GM12865 (cell line): ENCODE measurements around the gene PLA2G4B.

Experiments
- DNase-seq: peaks from one replicate; pipeline ENCODE4 v3.0.0; 2010; ENCODE audit warnings: low read depth
- H3K4me3 ChIP-seq: 2 replicates; pipeline ENCODE4 v1.5.1; 2011; ENCODE audit warnings: mild to moderate bottlenecking, low read depth, low read length, control low read depth
- TF ChIP-seq, protein P1 (sequence below): IDR thresholded peaks from 2 replicates; pipeline ENCODE4 v1.5.1; 2011; ENCODE audit warnings: low read length, control low read depth, low read depth, inconsistent platforms; ENCODE audit not compliant: insufficient read depth; ENCODE audit errors: missing control alignments

Gene PLA2G4B

GRCh38 chr15:41801185-41801584 lies 37.5 kb upstream of the PLA2G4B start:
- TF ChIP-seq, protein P1, sequence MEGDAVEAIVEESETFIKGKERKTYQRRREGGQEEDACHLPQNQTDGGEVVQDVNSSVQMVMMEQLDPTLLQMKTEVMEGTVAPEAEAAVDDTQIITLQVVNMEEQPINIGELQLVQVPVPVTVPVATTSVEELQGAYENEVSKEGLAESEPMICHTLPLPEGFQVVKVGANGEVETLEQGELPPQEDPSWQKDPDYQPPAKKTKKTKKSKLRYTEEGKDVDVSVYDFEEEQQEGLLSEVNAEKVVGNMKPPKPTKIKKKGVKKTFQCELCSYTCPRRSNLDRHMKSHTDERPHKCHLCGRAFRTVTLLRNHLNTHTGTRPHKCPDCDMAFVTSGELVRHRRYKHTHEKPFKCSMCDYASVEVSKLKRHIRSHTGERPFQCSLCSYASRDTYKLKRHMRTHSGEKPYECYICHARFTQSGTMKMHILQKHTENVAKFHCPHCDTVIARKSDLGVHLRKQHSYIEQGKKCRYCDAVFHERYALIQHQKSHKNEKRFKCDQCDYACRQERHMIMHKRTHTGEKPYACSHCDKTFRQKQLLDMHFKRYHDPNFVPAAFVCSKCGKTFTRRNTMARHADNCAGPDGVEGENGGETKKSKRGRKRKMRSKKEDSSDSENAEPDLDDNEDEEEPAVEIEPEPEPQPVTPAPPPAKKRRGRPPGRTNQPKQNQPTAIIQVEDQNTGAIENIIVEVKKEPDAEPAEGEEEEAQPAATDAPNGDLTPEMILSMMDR, result no peak
- DNase-seq, result no peak
- H3K4me3 ChIP-seq, result no peak overlapping the region

- DNase-seq, result no peak
- TF ChIP-seq, protein P1, result no peak
- no peak overlapping the region for H3K4me3 ChIP-seq
Observed at GRCh38 chr15:41801850-41802455, 36.7 kb upstream of the PLA2G4B start.

GRCh38 chr15:41804361-41804760 lies 34.3 kb upstream of the PLA2G4B start:
- DNase-seq, result no peak
- no peak overlapping the region for H3K4me3 ChIP-seq
- TF ChIP-seq, protein P1, result no peak

- TF ChIP-seq, protein P1, result no peak
- H3K4me3 ChIP-seq, result no peak overlapping the region
- DNase-seq, result no peak
Observed at GRCh38 chr15:41804916-41805666, 33.6 kb upstream of the PLA2G4B start.

DNA sequence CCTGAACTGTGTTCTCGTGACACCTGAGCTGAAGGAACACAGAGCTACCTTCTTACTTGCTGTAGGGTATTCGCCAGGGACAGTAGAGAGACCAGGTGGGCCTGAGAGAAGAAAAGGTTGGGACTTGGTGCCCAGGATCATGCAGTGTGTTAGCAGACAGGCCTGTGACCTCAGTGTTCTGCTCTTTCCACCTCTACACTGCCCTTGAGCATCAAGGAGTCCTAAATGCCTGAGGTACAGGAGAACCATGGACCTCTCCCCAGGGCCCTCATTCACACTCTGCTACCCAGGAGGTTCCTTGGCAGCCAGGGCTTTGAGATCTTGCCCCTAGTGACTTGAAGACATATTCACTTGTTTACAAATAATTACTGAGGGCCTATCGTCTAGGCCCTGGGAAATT lies 32.9 kb upstream of the PLA2G4B start:
- DNase-seq, result no peak
- TF ChIP-seq, protein P1, result no peak
- no peak overlapping the region for H3K4me3 ChIP-seq

DNA sequence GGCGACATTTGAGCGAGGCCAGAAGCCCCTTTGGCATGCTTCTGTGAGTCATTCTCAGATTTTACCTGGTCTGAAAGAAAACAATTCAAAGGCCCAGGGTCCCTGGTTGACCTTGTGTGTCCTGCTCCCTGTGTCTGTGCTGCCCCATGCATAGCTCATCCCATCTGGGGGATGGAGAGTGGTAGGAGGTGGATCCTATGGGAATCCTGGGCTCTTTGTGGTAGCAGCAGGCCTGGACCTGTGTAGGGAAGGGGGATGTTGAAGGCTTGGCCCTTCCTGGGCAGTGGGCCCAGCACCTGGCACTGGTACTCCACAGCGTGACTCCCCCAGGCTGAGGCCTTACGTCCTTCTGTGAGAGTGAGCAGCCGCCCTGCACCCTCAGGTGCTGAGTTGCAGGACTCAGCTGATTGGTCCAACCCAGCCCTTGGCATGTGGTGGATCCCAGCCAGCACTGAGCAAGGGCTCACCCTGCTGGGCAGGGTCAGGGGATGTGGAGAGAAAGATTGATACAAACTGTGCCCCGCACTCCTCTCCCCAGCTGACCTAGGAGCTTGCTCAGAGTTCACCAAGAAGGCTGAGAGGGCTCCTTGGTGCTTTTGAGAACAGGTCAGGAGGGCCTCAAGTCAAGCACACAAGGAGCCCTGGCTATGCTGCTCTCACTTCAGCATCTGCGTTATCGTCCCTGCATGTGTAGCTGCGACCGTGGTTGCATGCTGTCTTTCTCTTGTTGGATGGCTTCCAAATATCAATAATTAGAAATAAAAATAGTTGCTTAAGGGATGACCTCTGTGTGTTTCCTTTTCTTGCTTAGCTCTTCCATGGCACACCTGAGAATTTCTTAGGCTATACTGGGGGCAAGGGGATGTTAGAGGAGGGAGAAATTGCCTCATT lies 32.1 kb upstream of the PLA2G4B start:
- no peak for DNase-seq
- TF ChIP-seq, protein P1, result no peak
- H3K4me3 ChIP-seq, result no peak overlapping the region
